NT2/D1 (cell line): ENCODE data around the gene DACH1.

Experiments used
- SUZ12 ChIP-seq: IDR thresholded peaks from 2 replicates; pipeline ENCODE4 v1.6.1; 2011; ENCODE audit not compliant: insufficient read length, insufficient read depth; ENCODE audit errors: extremely low read depth
- YY1 ChIP-seq: IDR thresholded peaks from 2 replicates; pipeline ENCODE4 v1.6.1; 2011; ENCODE audit not compliant: insufficient read length, insufficient read depth
- ZNF274 ChIP-seq: IDR thresholded peaks from 2 replicates; pipeline ENCODE4 v1.6.1; 2011; ENCODE audit warnings: mild to moderate bottlenecking, low read depth, low read length

- TF ChIP-seq SUZ12 (no peak), ZNF274 (no peak), YY1 (no peak)
Measured at GRCh38 chr13:71751073-71751472, 115.9 kb downstream of the DACH1 start.
